Epithelial cell of prostate (primary cell): ENCODE results near the gene DDIT4L.
"Not testable (repeated sequence)": the region's sequence is repeated elsewhere in the genome, so short reads cannot be mapped to it uniquely, and the experiment has no call there.

Experiments
- DNase-seq: peaks from one replicate; pipeline ENCODE4 v3.0.0-alpha.2; 2011; ENCODE audit warnings: low read depth, low spot score
- H3K27ac ChIP-seq: fragments of 450-650 bp; 2 replicates; pipeline ENCODE4 v1.5.1; 2017; ENCODE audit warnings: mild to moderate bottlenecking

DDIT4L gene

DNA sequence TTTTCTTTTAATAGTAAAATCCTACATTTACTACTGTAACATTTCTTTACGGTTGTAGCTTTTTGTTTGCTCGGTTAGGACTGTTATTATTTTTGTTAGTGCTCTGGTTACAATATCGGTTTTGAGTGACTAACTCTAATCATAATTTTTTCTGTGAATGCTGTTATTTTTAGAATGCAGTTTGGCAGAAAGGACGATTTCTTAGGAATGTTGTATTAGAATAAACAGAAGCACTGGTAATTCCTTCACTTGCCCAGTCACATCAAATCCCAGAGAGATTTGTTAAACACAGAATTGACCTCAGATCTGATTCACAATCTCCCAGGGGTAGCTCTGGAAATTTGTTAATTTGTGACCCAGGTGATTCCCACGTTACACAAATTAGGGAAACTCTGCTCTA, 21.7 kb downstream of the DDIT4L start:
- DNase-seq: no peak
- H3K27ac ChIP-seq: no peak overlapping the region

DNA sequence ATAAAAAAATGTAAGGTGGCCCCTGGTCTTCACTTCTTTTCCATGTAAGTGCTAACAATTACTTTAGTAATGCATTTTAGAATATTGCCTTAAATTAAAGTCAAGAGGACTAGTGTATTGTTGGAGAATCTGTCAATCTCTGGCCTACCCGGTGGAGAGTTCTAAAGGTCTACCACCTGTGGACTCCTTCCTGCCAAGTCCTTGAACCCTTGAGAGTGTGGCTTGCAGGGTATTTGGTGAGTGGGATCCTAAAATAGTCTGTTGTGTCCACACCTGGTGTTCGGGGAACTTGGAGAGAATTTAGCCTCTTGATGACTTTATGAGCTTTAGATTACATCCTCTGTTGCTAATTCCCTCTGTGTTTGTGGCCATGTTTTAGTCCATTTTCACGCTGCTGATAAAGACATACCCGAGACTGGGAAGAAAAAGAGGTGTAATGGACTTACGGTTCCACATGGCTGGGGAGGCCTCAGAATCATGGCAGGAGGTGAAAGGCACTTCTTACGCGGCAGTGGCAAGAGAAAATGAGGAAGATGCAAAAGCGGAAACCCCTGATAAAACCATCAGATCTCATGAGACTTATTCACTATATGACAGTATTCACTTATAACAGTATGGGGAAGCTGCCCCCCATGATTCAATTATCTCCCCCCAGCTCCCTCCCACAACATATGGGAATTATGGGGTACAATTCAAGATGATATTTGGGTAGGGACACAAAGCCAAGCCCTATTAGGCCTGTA, 23.8 kb downstream of the DDIT4L start:
- no peak for DNase-seq

DNA sequence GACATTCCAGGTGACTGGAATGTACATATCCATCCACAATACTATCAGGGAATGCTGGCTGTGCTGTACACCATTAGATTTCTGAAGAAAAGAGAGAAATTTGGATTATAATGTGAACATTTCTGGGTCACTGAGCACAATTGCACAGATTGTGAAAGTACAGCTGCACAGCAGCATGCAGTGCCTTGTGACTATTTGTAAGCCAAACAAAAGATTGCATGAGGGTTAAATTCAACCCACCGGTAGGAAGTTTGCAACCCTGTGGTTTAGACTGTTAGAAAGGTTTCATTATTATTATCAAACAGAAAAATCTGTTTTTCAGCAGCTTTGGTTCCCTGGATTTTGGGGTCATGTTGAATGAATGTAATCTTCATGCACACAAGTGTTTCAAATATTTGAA, 24.5 kb downstream of the DDIT4L start:
- no peak overlapping the region for H3K27ac ChIP-seq
- DNase-seq: no peak

More for the DNA sequence above, 23.8 kb downstream of the DDIT4L start:
- H3K27ac ChIP-seq: no peak overlapping the region

DNA sequence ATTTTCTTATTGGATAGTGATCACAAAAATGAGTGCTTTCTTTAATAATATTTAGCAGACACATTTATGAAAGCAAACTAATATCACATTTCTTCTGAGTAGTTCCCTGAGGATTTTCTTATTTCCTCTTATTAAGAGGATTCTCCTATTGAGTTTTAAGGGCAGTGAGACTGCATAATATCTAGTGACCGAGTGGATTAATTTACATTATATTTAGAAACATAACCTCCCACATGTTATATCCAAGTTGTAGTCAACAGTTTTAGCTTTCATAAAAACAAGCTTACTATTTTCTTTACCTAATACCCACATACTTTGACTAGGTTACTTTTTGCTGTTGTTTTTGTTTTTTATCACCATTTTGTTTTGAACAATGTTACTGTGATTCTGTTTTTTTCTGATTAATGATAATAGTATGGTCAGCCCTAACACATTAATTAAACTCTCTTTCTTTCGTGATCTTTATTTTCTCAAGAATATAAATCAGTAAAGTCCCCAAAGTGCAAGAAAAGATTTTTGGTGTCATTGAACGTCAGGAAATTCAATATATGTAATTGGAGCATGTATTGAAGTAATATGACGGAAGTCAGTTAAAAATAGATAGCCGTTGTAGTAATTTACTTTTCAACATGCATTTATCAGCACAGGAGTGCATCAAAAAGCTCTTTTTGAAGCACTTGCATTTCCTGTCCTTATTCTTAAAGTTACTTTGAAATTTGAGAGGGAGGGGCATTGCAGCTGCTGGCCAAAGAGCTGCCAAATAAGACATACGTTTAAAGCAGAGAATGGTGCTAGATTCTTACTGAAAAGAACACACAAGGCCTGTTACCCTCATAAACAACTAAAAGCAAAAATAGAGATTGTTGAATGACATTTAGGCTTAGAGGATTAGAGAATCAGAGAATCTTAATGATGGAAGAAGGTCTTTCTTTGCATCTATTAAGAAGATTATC, 25.2 kb downstream of the DDIT4L start:
- H3K27ac ChIP-seq: no peak overlapping the region

DNA sequence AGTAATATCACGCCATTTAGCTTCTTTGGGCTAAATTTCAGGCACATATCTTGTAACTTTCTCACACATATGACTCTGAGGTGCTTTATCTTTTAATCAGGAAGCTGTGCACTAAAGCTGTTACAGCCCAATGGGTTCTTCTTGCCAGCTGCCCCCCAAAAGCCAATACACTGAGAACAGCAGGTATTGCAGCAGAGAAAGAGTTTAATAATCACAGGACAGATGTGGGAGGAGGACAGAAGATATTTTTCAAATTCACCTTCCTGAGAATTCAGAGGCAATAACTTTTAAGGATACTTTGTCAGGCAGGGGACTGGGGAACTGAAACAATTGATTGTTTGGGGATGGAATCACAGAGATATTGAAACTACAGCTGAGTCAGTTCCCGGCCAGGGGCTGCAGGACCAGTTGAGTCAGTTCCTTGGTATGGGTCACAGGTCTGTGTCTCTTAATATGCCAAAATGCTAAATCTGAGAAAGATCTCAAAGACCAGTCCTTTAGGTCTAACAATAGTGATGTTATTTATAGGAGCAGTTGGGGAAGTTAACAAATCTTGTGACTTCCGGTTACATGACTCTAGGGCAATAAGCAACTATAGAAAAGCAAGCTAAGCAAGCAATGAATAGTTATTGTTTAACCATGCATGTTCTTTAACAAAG, 28.1 kb downstream of the DDIT4L start:
- no peak for DNase-seq
- no peak overlapping the region for H3K27ac ChIP-seq

More for the DNA sequence above, 25.2 kb downstream of the DDIT4L start:
- DNase-seq: no peak

DNA sequence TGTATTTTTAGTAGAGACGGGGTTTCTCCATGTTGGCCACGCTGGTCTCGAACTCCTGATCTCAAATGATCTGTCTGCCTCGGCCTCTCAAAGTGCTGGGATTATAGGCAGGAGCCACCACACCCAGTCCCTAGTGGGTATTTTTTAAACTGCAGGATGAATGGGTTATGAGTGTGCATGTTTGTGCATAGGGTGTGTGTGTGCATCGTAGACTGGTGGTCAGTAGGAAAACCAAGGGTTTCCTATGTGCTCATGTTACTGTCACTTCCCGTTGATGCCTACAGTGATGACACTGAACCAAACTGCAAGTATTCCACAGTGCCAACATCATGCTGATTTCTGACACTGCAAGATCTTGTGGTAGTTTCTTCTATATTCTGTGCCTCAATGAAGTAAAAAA, 41.1 kb downstream of the DDIT4L start:
- H3K27ac ChIP-seq: no peak overlapping the region
- no peak for DNase-seq

DNA sequence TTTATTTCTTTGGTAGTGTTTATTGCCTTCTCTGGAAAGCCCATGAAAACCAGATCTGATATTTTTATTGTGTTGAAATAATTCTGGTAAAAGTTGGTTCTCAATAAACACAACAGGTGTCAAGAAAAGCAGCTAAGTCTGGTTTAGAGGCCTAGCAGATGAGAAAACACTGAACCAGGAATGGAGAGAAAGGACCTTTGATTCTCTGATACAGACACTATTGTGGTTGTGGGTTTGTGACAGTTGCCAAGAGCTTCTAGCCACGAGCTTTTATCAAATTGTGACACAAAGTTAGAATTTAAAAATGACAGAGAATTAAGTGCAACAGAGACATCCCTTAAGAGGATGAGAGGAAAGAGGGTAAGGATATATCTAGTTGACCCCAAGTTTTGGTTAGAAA, 42.6 kb downstream of the DDIT4L start:
- no peak overlapping the region for H3K27ac ChIP-seq

DNA sequence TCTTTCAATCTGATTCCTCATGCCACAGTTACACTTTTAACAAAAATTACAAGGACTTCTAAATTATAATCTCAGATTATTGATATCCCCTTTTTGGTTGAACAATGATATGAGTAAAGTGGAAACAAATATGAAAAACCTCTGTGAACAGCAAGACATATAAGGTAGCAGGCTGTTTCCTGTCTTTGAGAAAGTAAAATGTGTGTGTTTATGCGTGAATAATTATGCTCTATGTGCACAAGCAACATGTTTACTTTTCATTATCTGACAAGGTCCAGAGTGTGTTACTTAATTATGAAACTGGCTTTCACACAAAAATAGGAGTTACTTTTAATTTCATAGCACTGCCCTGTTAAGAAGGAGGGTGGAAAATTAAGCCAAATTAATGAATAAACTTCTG, 43.1 kb downstream of the DDIT4L start:
- H3K27ac ChIP-seq: no peak overlapping the region
- no peak for DNase-seq

More for the DNA sequence above, 42.6 kb downstream of the DDIT4L start:
- DNase-seq: no peak

DNA sequence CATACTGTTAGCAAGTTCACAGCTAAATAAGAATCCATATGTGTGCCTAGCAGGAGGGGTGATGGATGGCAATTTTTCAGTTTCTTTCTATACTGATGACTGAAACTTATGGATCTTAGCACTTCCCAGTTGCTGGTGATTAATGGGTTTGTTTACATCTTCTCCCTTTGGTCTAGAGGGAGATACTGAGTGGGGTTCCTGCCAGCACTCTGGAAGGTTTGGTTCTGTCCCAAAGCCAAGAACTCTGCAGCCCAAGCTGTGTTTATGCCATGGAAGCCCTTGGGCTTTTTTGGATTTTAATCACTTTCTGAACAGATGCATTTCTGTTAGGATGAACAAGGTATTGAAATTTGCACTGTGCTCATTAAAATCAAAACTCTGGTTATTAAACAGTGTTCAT, 43.5 kb downstream of the DDIT4L start:
- no peak for DNase-seq
- H3K27ac ChIP-seq: no peak overlapping the region

DNA sequence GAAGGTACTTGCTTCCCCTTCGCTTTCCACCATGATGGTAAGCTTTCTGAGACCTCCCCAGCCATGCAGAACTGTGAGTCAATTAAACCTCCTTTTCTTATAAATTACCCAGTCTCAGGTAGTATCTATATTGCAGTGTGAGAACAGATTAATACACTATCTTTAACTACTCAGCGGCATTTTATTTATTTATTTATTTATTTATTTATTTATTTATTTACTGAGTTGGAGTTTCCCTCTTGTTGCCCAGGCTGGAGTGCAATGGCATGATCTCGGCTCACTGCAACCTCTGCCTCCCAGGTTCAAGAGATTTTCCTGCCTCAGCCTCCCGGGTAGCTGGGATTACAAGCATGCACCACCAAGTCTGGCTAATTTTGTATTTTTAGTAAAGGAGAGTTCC, 52.9 kb downstream of the DDIT4L start:
- DNase-seq, H3K27ac ChIP-seq: not testable (repeated sequence)
